NCI-H1436 treated with DMSO at 0.1 percent for 48 hours (cell line): Measurements from ENCODE around the gene AGPAT2.
"Not testable (repeated sequence)": the region's sequence is repeated elsewhere in the genome, so short reads cannot be mapped to it uniquely, and the experiment has no call there.

ENCODE experiments used
- DNase-seq: peaks from one replicate; lab custom pipeline; 2025; lab: John Stamatoyannopoulos, UW

AGPAT2 gene

GRCh38 chr9:136720251-136720897, 33.1 kb upstream of the AGPAT2 start:
- no peak for DNase-seq

GRCh38 chr9:136719195-136719880, 32.1 kb upstream of the AGPAT2 start:
- no peak for DNase-seq

GRCh38 chr9:136718345-136719194, 31.3 kb upstream of the AGPAT2 start:
- DNase-seq: no peak

- DNase-seq: no peak
These were observed 30.1 kb upstream of the AGPAT2 start for GRCh38 chr9:136717399-136717798.

- no peak for DNase-seq
These were observed 27.6 kb upstream of the AGPAT2 start for GRCh38 chr9:136714893-136715274.

- DNase-seq: no peak
These were observed 27.0 kb upstream of the AGPAT2 start for GRCh38 chr9:136714096-136714892.

- DNase-seq: no peak
These were observed 26.3 kb upstream of the AGPAT2 start for GRCh38 chr9:136713550-136713949.

GRCh38 chr9:136712690-136713544, 25.7 kb upstream of the AGPAT2 start:
- no peak for DNase-seq

GRCh38 chr9:136711751-136712689, 24.8 kb upstream of the AGPAT2 start, which contains the start of gene DIPK1B:
Gene DIPK1B, plus strand, starts transcription at chr9:136712572. Its CDS starts 94 bp downstream, at chr9:136712666.
- no peak for DNase-seq

- not testable (repeated sequence) for DNase-seq
These were observed 24.0 kb upstream of the AGPAT2 start for GRCh38 chr9:136711219-136711648.

- no peak for DNase-seq
These were observed 23.3 kb upstream of the AGPAT2 start for GRCh38 chr9:136710543-136710942.

- DNase-seq: no peak
These were observed 22.3 kb upstream of the AGPAT2 start for GRCh38 chr9:136709454-136710109.

- no peak for DNase-seq
These were observed 20.7 kb upstream of the AGPAT2 start for GRCh38 chr9:136707849-136708517.

- DNase-seq: no peak
These were observed 19.8 kb upstream of the AGPAT2 start for GRCh38 chr9:136707011-136707410.

GRCh38 chr9:136705564-136705963, 18.3 kb upstream of the AGPAT2 start:
- DNase-seq: no peak

- not testable (repeated sequence) for DNase-seq
These were observed 17.5 kb upstream of the AGPAT2 start for GRCh38 chr9:136704741-136705140.

GRCh38 chr9:136703276-136703860, 16.1 kb upstream of the AGPAT2 start:
- DNase-seq: no peak

- DNase-seq: no peak
These were observed 14.4 kb upstream of the AGPAT2 start for GRCh38 chr9:136701668-136702053.
